Measurements from ENCODE around the gene CHRNB2.

Gene CHRNB2

DNA sequence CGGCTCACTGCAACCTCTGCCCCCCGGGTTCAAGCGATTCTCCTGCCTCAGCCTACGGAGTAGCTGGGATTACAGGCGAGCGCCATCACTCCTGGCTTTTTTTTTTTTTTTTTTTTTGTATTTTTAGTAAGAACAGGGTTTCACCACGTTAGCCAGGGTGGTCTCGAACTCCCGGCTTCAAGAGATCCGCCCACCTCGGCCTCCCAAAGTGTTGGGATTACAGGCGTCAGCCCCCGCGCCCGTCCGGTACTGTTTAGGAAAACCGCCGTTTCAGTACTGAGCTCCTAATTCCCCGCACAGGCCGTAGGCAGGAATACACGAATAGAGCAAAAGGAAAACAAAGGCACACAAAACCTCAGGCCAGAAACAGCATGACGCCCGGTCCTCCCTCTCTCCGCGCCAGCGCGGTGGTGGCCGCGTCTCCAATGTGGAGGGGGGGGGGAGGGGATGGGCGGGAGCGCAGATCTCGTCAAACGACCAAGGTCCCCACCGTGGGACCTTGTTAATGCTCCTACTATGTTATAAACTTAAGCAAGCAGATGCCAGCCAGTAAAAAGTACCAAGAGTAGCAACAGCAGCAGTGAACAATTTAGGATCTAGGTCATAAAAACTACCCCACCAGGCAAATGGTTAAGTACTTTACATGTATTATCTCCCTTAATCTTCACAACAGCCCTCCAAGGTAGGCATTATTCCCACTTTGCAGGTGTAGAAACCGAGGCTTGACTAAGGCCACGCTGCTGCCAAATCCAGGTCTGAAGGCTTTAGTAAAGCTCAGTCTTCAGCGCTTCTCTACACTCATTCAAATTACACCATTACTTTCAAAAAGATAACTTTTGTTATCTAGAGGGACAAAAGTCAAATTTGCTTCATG is 41.1 kb downstream of the CHRNB2 start:
- Histone ChIP-seq H3K27me3 (ENCODE audit: low read length) (no peaks in the 10 kb centered on the region), H3F3A (ENCODE audit: insufficient read depth) (peaks cover 27% of the 10 kb centered on the region), H3K36me3 (ENCODE audit: low read length) (no peaks in the 10 kb centered on the region), H4K20me1 (ENCODE audit: low read depth, low read length) (no peaks in the 10 kb centered on the region; the same call in 1 of the 2 replicates), H3K9me3 (ENCODE audit: insufficient read depth, low read length) (no peaks in the 10 kb centered on the region), H3K4me2 (ENCODE audit: low read depth, low read length, poor library complexity, severe bottlenecking) (peak overlapping the region; percentile 67), H3K79me2 (ENCODE audit: insufficient read depth, low read length) (peaks cover 60% of the 10 kb centered on the region), H3K9ac (ENCODE audit: low read length) (peak overlapping the region; percentile 85), H2AFZ (ENCODE audit: low read depth, low read length, severe bottlenecking) (no peak overlapping the region), H3K27ac (ENCODE audit: low read depth, low read length) (peak overlapping the region; percentile 72), H3K9me2 (replicated peaks; ENCODE audit: insufficient read depth, low read length) (no peaks in the 10 kb centered on the region), H3K4me3 (ENCODE audit: insufficient read depth, low read length, poor library complexity, severe bottlenecking) (peak overlapping the region; percentile 77)
- TF ChIP-seq, protein P1, sequence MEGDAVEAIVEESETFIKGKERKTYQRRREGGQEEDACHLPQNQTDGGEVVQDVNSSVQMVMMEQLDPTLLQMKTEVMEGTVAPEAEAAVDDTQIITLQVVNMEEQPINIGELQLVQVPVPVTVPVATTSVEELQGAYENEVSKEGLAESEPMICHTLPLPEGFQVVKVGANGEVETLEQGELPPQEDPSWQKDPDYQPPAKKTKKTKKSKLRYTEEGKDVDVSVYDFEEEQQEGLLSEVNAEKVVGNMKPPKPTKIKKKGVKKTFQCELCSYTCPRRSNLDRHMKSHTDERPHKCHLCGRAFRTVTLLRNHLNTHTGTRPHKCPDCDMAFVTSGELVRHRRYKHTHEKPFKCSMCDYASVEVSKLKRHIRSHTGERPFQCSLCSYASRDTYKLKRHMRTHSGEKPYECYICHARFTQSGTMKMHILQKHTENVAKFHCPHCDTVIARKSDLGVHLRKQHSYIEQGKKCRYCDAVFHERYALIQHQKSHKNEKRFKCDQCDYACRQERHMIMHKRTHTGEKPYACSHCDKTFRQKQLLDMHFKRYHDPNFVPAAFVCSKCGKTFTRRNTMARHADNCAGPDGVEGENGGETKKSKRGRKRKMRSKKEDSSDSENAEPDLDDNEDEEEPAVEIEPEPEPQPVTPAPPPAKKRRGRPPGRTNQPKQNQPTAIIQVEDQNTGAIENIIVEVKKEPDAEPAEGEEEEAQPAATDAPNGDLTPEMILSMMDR (IDR thresholded peaks at IDR 0.05; ENCODE audit: insufficient read depth, low read length, poor library complexity, severe bottlenecking): no peak
- TF ChIP-seq EZH2phosphoT487 (conservative IDR thresholded peaks at IDR 0.05; ENCODE audit: low read length): no peak

DNA sequence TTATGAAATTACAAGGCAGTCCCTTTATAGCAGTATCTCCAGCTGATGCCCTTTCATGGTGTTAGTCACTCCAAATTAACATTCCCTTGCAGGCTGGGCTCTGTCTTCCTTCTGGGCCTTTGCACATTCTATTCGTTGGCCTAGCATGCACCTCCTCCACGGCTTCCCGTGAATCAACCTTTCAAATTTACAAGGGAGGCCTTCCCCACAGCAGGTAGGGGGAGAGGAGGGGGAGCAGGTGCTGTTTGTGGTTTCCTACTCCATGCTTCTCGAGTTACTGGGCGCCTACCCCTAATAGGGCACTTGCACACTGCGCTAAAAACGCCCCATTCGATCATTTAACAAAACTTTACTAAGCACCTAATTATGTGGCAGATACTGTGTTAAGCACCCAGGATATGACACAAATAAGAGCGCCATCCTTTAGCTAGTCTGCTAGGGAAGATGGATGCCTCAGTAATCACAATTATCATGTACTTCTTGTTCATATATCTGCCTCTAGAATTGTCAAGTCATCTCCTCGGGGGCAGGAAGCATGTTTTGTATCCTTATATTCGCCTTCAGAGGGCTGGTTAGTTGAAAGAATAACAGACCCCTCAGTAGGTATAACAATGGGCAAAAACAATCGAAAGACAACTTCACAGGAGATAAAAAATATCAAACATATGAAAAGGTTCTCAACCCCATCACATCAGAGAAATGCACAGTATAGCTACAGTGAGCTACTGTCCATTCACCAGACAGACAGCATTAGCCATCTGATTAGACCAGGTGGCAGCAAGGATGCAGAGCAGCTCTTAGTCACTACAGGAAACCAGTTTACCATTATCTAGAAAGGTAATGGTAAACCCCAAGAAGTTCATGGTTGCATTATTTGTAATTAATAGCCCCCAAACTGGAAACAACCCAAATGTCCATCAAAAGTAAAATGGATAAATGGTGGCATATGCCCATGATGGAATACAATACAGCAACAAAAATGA is 42.1 kb downstream of the CHRNB2 start:
- no peak overlapping the region for H2AFZ ChIP-seq (ENCODE audit: low read depth, low read length, severe bottlenecking)
- H3K9me2 ChIP-seq (replicated peaks; ENCODE audit: insufficient read depth, low read length): no peaks in the 10 kb centered on the region
- TF ChIP-seq EZH2phosphoT487 (conservative IDR thresholded peaks at IDR 0.05; ENCODE audit: low read length): no peak
- TF ChIP-seq, protein P1 (IDR thresholded peaks at IDR 0.05; ENCODE audit: insufficient read depth, low read length, poor library complexity, severe bottlenecking): no peak
- peaks cover 27% of the 10 kb centered on the region for H3F3A ChIP-seq (ENCODE audit: insufficient read depth)
- H3K79me2 ChIP-seq (ENCODE audit: insufficient read depth, low read length): peaks cover 57% of the 10 kb centered on the region
- no peak overlapping the region for H3K4me3 ChIP-seq (ENCODE audit: insufficient read depth, low read length, poor library complexity, severe bottlenecking)
- no peaks in the 10 kb centered on the region for H3K36me3 ChIP-seq (ENCODE audit: low read length)
- H4K20me1 ChIP-seq (ENCODE audit: low read depth, low read length): no peaks in the 10 kb centered on the region; the same call in 1 of the 2 replicates
- no peaks in the 10 kb centered on the region for H3K9me3 ChIP-seq (ENCODE audit: insufficient read depth, low read length)
- H3K27me3 ChIP-seq (ENCODE audit: low read length): no peaks in the 10 kb centered on the region
- H3K9ac ChIP-seq (ENCODE audit: low read length): peak overlapping the region; percentile 85
- H3K27ac ChIP-seq (ENCODE audit: low read depth, low read length): peak overlapping the region; percentile 72
- H3K4me2 ChIP-seq (ENCODE audit: low read depth, low read length, poor library complexity, severe bottlenecking): peak overlapping the region; percentile 67

DNA sequence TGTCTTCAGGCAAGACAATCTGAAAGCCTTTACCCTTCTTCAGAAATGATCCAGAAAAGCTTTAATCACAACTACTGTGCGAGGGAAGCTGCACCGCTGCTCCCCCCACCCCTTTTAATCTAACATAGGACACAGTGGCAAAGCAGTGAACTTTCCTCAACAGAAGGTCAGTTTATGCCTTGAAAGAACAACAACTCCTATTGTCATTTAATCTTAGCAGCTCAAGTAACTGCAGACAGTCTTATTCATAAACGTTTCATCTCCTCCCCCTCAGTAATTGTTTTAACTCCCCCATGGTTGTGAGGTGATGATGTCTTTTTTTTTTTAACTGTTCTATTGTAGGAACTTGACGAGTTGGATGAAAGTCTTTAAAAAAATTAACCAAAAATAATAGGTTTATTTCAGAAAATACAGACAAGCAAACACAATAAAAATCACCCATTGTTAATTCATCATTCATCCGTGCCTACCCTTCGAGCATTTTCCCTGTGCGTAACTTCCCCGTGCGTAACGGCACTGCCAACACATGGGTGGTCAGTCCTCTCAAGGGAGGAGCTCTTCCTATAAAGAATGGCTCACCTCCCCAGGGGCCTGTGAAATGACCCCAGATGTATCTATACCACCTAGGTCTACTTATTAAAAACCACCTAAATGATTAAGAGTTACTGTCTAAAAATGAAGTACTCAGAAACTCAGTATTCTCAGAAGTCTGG is 43.7 kb downstream of the CHRNB2 start:
- H3K4me3 ChIP-seq (ENCODE audit: insufficient read depth, low read length, poor library complexity, severe bottlenecking): no peak overlapping the region

More for the DNA sequence above, 43.7 kb downstream of the CHRNB2 start:
- Histone ChIP-seq H3K27ac (ENCODE audit: low read depth, low read length) (no peak overlapping the region), H3K4me2 (ENCODE audit: low read depth, low read length, poor library complexity, severe bottlenecking) (no peak overlapping the region), H3K79me2 (ENCODE audit: insufficient read depth, low read length) (peaks cover 56% of the 10 kb centered on the region), H4K20me1 (ENCODE audit: low read depth, low read length) (no peaks in the 10 kb centered on the region), H3K9me3 (ENCODE audit: insufficient read depth, low read length) (no peaks in the 10 kb centered on the region), H3K36me3 (ENCODE audit: low read length) (no peaks in the 10 kb centered on the region), H3K9ac (ENCODE audit: low read length) (no peak overlapping the region), H2AFZ (ENCODE audit: low read depth, low read length, severe bottlenecking) (no peak overlapping the region), H3F3A (ENCODE audit: insufficient read depth) (peaks cover 27% of the 10 kb centered on the region), H3K9me2 (replicated peaks; ENCODE audit: insufficient read depth, low read length) (no peaks in the 10 kb centered on the region), H3K27me3 (ENCODE audit: low read length) (no peaks in the 10 kb centered on the region)
- TF ChIP-seq, protein P1 (IDR thresholded peaks at IDR 0.05; ENCODE audit: insufficient read depth, low read length, poor library complexity, severe bottlenecking): no peak
- no peak for TF ChIP-seq EZH2phosphoT487 (conservative IDR thresholded peaks at IDR 0.05; ENCODE audit: low read length)
